Colonic mucosa (tissue), 4 donors: ENCODE measurements around the gene CENPA. TPM values are rescaled to one million over a fixed set of nuclear protein-coding genes. Genes with fewer than 3 reads are reported as not detected.
A peak's percentile ranks its signal among the peaks of the same experiment; 100 is the strongest.

ENCODE experiments used
- DNase-seq: peaks from one replicate; pipeline ENCODE4 v3.0.0-alpha.2; 2020
- H3K27ac ChIP-seq: fragments of 200-600 bp; one replicate; pipeline ENCODE4 v1.8.0; 2021
- H3K27me3 ChIP-seq: fragments of 200-600 bp; one replicate; pipeline ENCODE4 v1.8.0; 2021
- H3K36me3 ChIP-seq: fragments of 200-600 bp; one replicate; pipeline ENCODE4 v1.8.0; 2021
- H3K4me1 ChIP-seq: fragments of 200-600 bp; one replicate; pipeline ENCODE4 v1.8.0; 2021; ENCODE audit warnings: mild to moderate bottlenecking
- H3K4me3 ChIP-seq: fragments of 200-600 bp; one replicate; pipeline ENCODE4 v1.8.0; 2021
- H3K9ac ChIP-seq, 2 donors: one replicate each; pipeline ENCODE4 v1.7.0; 2013; ENCODE audit warnings: control low read depth in 2 of 2, low read depth in 2 of 2, low read length in 2 of 2
- H3K9me3 ChIP-seq: fragments of 200-600 bp; one replicate; pipeline ENCODE4 v1.8.0; 2021
- CTCF ChIP-seq: fragments of 200-600 bp; IDR thresholded peaks from one replicate; pipeline ENCODE4 v1.8.0; 2022; ENCODE audit warnings: antibody characterized with exemption, mild to moderate bottlenecking
- intact Hi-C: fragments of 100-400 bp; cut with DNase I; formaldehyde crosslinking; loops from one replicate; pipeline ENCODE4 v1.14.1; 2022
- total RNA-seq, 2 donors: library from RNA; stranded (reverse); fragmentation: NEBNext Ultra II Directional in 1 of 2; extraction: Animal tissue kit (Norgen Biotek cat#: 25700) in 1 of 2; gene quantifications; one replicate each; pipeline ENCODE4 v1.2.1, GENCODE V29; 2021
- donor health status: healthy.
- donor health status: DM: no; HTN: no; CAD: no.
- donor health status: DM: no; HTN: no; CAD: no.

CENPA gene
- total RNA-seq, 2 donors from 2014 or later = 6.5 to 22.7 TPM

- no peaks in the 10 kb centered on the region for H3K9me3 ChIP-seq
- peaks cover 4% of the 10 kb centered on the region for H3K4me1 ChIP-seq
- no peak for TF ChIP-seq CTCF
- H3K4me3 ChIP-seq = no peak overlapping the region
- intact Hi-C loops = no loop called here
- no peaks in the 10 kb centered on the region for H3K27me3 ChIP-seq
- H3K36me3 ChIP-seq = no peaks in the 10 kb centered on the region
- H3K9ac ChIP-seq = no peak overlapping the region
- no peak overlapping the region for H3K27ac ChIP-seq
- no peak for DNase-seq
Measured at GRCh38 chr2:26778098-26778497, 7.8 kb upstream of the CENPA start.

- Histone ChIP-seq H3K27me3 (no peaks in the 10 kb centered on the region), H3K4me1 (peaks cover 4% of the 10 kb centered on the region), H3K27ac (no peak overlapping the region), H3K4me3 (no peak overlapping the region), H3K36me3 (no peaks in the 10 kb centered on the region), H3K9me3 (no peaks in the 10 kb centered on the region), H3K9ac (no peak overlapping the region)
- no peak for TF ChIP-seq CTCF
- no peak for DNase-seq
- intact Hi-C loops = no loop called here
Measured at GRCh38 chr2:26778507-26778906, 7.3 kb upstream of the CENPA start.

- no peaks in the 10 kb centered on the region for H3K36me3 ChIP-seq
- no peak overlapping the region for H3K9ac ChIP-seq
- no peak overlapping the region for H3K4me3 ChIP-seq
- no peaks in the 10 kb centered on the region for H3K27me3 ChIP-seq
- peaks cover 4% of the 10 kb centered on the region for H3K4me1 ChIP-seq
- DNase-seq = no peak
- H3K9me3 ChIP-seq = no peaks in the 10 kb centered on the region
- TF ChIP-seq CTCF = no peak
- intact Hi-C loops = no loop called here
- no peak overlapping the region for H3K27ac ChIP-seq
Measured at GRCh38 chr2:26780203-26780760, 5.6 kb upstream of the CENPA start.

DNA sequence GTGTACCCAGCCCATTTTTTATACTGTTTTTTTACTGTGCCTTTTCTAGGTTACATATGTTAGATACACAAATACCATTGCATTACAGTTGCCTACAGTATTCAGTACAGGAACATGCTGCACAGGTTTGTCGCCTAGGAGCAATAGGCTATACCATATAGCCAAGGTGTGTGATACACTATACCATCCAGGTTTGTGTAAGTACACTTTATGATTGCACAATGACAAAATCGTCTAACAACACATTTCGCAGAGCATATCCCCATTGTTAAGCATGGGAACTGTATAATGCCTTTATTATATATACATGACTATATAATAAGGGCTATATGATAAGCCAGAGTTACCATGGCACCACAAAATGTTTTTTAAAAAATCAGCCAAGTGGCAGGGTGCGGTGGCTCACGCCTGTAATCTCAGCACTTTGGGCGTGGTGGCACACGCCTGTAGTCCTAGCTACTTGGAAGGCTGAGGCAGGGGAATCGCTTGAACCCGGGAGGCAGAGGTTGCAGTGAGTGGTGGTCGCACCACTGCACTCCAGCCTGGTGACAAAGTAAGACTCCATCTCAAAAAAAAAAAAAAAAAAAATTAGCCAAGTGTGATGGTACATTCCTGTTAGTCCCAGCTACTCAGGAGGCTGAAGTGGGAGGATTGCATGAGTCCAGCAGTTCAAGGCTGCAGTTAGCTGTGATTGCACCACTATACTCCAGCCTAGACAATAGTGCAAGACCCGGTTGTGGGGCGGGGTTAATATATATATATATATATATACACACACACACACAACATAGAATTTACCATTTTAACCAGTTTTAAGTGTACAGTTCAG lies 2.8 kb upstream of the CENPA start:
- no peaks in the 10 kb centered on the region for H3K36me3 ChIP-seq
- H3K9ac ChIP-seq = peak overlapping the region in 1 of 2 donors; percentile 19
- no peak overlapping the region for H3K4me3 ChIP-seq
- no peak for TF ChIP-seq CTCF
- peak; percentile 59 for DNase-seq
- no peaks in the 10 kb centered on the region for H3K9me3 ChIP-seq
- peak overlapping the region; percentile 23 for H3K27ac ChIP-seq
- H3K4me1 ChIP-seq = peaks cover 4% of the 10 kb centered on the region
- H3K27me3 ChIP-seq = no peaks in the 10 kb centered on the region
- intact Hi-C loops = no loop called here

GRCh38 chr2:26784570-26785234 lies 1.2 kb upstream of the CENPA start:
- H3K4me3 ChIP-seq = no peak overlapping the region
- H3K27ac ChIP-seq = no peak overlapping the region
- H3K9me3 ChIP-seq = no peaks in the 10 kb centered on the region
- H3K9ac ChIP-seq = no peak overlapping the region
- TF ChIP-seq CTCF = no peak
- no peaks in the 10 kb centered on the region for H3K4me1 ChIP-seq
- intact Hi-C loops = no loop called here
- H3K36me3 ChIP-seq = no peaks in the 10 kb centered on the region
- H3K27me3 ChIP-seq = no peaks in the 10 kb centered on the region
- DNase-seq = no peak
